IPS DF 4.7 (cell line): ENCODE results near the gene ZDHHC17.
"Not testable (repeated sequence)": the region's sequence is repeated elsewhere in the genome, so short reads cannot be mapped to it uniquely, and the experiment has no call there.

Experiments used
- DNase-seq: peaks from one replicate; pipeline ENCODE4 v3.0.0-alpha.2; 2013; ENCODE audit warnings: low spot score; ENCODE audit errors: extremely low read depth

Gene ZDHHC17

DNA sequence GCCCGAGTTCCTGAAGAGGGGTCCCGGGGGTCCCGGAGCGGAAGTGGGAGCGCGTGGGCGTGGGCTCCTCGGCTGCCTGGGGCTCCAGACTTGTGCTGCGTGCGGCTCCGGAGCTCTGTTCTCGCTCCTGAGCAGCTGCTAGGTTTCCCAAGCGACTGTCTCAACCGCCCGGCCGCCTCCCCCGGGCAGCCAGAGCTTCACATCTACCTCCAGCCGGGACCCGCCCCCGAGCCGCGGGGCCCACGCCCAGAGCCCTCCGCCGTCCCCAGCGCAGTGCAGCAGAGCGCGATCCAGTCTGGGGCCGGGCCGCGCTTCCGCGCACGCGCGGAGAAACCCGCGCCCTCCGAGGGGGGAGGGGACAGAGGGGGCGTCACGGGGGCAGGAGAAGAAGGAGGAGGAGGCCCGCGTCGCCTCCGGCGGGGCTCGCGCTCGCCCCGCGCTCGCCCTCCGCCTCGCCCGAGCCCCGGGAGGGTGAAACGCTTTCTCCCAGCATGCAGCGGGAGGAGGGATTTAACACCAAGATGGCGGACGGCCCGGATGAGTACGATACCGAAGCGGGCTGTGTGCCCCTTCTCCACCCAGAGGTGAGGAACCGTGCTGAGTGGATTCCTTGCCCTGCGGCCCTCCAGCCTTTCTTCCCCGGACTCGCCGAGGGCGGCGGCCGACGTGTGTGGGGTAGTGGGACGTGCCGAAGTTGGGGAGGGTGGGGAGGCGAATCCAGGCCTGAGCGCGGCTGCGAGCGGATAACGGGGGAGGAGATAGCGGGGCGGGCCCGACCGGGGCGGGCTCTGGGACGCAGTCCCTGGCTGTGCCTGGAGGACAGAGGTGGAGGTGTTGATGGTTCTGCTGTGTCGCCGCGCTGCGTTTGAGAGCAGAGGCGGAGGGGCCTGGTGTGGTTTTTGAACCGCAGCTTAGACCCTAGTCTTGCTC is at the start of gene ZDHHC17:
ZDHHC17 (plus strand) TSS at position 370 of the 930 bp plus-strand sequence; CDS start at position 492, 122 bp downstream.
- peak; percentile 76 for DNase-seq

DNA sequence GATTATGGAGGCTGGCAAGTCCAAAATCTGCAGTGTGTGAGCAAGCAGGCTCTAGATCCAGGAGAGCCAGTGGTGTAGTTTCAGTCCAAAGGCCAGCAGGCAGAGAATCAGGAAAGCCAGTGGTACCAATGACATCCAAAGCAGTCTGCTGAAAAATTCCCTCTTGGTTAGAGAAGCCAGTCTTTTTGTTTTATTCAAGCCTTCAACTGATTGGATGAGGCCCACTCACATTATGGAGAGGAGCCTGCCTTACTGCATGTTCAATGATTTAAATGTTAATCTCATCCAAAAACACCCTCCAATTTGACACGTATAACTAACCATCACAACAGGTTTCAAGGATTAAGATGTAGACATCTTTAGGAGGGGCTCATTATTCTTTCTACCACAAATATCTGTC is 49.5 kb upstream of the ZDHHC17 start:
- no peak for DNase-seq

DNA sequence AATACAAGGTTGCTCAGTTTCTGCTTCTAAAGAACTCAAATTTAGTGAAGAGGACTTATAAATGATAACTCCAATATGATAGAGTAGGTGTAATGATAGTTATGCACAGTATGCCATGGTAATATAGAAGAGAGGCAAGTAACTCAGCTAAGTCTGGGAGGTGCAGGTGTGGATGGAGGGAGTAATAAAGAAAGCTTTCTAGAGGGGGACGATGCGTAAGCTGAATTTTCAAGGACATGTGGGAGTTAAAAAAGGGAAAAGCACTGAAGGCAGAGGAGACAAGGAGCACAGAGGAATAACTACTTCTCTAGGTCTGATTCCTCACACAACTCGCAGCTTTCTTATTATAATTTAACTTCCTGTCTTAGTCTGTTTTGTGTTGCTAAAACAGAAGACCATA is 49.1 kb upstream of the ZDHHC17 start:
- DNase-seq: no peak

GRCh38 chr12:76715332-76715731 is 48.6 kb upstream of the ZDHHC17 start:
- DNase-seq: no peak

- no peak for DNase-seq
Measured at GRCh38 chr12:76717314-76717713, 46.6 kb upstream of the ZDHHC17 start.

DNA sequence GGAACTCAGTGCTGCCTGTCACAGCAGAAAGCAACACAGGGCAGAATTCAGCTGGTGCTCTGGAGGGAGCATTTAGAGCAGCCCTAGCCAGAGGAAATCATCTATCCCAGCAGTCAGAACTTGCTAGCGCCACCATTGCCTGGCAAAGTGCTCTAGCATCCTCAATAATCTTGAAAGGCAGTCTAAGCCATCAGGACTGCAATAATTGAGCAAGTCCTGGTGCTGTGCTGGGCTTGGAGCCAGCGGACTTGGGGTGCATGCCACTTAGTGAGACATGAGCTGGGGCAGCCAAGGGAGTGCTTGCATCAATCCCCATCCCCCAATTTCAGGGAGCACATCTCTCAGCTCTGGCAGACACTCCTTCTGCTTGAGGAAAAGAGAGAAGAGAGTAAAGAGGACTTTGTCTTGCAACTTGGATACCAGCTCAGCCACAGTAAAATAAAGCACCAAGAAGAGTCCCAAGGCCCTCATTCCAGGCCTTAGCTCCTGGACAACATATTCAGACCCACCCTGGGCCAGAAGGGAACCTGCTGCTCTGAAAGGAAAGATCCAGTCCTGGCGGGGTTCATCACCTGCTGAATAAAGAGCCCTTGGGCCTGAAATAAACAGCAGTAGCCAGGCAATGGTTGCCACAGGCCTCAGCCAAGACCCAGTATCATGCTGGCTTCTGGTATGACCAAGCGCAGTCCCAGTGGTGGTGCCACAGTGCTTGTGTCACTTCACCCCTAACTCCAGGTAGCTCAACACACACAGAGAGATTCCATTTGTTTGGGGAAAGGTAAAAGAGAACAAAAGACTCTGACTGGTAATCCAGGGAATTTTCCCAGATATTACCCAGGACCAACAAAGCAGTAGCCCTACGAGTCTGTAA is 44.5 kb upstream of the ZDHHC17 start:
- no peak for DNase-seq

DNA sequence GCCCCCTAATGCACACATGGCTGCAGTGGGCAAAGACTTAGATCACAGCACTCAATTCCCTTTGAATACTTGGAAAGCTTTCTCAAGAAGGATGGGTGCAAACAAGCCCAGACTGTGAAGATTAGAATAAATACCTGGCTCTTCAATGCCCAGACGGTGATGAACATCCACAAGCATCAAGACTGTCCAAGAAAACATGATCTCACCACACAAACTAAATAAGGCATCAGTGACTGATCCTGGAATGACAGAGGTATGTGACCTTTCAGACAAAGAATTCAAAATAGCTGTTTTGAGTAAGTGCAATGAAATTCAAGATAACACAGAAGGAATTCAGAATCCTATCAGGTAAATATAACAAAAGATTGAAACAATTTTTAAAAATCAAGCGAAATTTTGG is 43.8 kb upstream of the ZDHHC17 start:
- no peak for DNase-seq

- DNase-seq: no peak
Measured at GRCh38 chr12:76726626-76727025, 37.3 kb upstream of the ZDHHC17 start.

DNA sequence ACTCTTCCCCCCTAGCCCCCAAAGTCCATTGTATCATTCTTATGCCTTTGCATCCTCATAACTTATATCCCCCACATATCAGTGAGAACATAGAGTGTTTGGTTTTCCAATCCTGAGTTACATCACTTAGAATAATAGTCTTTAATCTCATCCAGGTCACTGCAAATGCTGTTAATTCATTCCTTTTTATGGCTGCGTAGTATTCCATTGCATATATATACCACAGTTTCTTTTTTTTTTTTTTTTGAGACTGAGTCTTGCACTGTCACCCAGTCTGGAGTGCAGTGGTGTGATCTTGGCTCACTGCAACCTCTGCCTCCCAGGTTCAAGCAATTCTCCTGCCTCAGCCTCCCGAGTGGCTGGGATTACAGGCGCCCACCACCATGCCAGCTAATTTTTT is 31.7 kb upstream of the ZDHHC17 start:
- not testable (repeated sequence) for DNase-seq

DNA sequence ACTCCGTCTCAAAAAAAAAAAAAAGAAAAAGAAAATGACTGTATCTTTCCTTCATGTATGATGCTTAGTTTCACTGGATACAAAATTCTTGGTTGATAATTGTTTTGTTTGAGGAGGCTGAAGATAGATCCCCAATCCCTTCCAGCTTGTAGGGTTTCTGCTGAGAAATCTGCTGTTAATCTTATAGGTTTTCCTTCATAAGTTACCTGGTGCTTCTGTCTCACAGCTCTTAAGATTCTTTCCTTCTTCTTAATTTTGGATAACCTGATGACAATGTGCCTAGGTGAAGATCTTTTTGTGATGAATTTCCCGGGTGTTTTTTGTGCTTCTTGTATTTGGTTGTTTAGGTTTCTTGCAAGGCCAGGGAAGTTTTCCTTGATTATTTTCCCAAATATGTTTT is 26.2 kb upstream of the ZDHHC17 start:
- not testable (repeated sequence) for DNase-seq

DNA sequence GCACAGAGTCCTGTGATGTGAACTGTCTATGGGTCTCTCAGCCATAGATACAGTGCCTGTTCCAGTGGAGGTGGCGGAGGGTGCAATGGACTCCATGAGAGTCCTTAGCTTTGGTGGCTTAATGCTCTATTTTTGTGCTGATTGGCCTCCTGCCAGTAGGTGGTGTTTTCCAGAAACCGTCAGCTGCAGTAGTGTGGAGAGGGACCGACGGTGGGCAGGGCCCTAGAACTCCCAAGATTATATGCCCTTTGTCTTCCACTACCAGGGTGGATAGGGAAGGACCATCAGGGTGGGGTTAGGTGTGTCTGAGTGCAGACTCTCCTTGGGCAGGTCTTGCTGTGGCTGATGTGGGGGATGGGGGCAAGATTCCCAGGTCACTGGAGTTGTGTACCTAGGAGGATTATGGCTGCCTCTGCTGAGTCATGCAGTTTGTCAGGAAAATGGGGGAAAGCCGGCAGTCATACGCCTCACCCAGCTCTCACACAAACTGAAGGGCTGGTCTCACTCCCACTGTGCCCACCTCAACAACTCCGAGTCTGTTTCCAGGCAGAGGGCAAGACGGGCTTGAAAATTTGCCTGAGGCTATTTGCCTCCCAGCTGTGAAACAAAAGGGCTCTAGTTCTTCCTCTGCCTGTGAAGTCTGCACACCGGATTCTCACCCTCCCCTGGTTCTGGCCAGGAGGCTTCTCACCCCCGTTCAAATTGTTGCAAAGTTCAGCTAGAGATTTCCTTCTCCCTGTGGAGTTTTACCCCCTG is 24.9 kb upstream of the ZDHHC17 start:
- no peak for DNase-seq

DNA sequence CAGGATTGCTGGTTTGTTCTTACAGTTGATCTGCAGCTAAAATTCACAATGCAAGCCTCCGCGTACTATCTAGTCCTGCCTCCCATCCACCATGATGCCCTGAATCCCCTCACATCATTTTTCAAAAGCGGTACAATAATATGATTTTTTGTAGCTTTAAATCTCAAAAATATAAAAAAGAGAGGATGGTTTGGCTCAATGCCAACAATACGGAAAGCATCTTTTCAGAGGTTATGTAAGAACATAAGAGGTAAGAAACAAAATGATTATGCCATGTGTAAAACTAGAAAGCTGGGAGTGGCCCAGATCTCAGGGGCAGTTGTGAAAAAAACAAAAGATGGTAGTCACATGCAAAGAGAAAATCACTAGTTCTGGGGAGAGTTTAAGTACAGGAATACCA is 24.0 kb upstream of the ZDHHC17 start:
- DNase-seq: no peak

- no peak for DNase-seq
Measured at GRCh38 chr12:76740501-76740900, 23.4 kb upstream of the ZDHHC17 start.

DNA sequence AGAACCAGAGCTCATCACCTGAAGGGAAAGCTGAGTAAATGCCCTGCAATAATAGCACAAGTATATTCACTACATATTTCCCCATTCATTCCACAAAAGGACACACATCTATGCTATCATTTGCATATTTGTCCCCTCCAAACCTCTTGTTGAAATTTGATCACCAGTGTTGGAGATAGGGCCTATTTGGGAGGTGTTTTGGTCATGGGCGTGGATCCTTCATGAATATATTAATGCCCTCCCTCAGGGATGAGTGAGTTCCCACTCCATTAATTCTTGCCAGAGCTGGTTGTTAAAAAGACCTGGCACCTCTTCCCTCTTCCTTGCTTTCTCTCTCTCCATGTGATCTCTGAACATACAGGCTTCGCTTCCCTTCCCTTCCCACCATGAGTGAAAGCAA is 18.6 kb upstream of the ZDHHC17 start:
- DNase-seq: no peak

- DNase-seq: no peak
Measured at GRCh38 chr12:76746516-76746915, 17.4 kb upstream of the ZDHHC17 start.

- DNase-seq: no peak
Measured at GRCh38 chr12:76747245-76747644, 16.7 kb upstream of the ZDHHC17 start.

DNA sequence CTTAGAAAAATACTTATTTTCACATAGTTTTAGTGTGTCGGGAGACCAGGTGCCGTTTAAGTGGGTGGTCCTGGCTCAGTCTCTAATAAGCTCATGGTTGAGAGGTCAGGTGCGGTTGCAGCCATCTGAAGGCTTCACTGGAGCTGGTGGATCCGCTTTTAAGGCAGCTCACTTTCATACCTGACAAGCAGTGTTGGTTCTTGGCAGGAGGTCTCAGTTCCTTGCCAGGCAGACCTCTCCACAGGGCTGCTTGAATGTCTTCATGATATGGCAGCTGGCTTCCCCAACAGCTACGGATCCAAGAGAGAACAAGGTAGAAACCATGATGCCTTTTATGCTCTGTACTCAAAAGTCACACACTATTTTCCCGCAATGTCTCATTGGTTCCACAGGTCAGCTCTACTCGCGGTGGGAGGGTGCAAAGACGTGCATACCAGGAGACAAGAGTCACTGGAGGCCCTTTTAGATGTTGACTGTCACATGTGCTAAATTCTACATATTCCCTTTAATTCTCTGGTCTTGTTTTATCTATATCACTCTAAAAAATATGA is 8.0 kb upstream of the ZDHHC17 start:
- no peak for DNase-seq

DNA sequence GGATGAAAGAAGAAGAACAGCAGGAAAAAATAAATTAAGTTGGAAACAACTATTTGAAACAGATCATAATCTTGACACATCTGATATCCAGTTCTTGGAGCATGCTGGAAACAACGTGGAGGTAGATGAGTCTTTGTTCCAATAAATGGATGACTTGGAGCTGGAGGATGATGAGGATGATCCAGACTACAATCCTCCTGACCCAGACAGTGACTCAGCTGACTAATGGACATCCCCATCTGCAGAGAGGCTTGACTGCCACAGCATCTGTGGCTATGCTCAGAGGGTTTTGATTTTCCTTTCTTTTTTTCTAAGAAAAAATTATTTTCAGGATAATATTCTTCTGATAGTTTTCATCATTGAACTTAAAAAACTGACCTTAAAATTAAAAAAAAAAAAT is 6.2 kb upstream of the ZDHHC17 start:
- no peak for DNase-seq

GRCh38 chr12:76762601-76762980 is 1.3 kb upstream of the ZDHHC17 start:
- peak; percentile 71 for DNase-seq

- DNase-seq: no peak
Measured at GRCh38 chr12:76764856-76765255, 941 bp downstream of the ZDHHC17 start.

GRCh38 chr12:76765598-76765997 is 1.7 kb downstream of the ZDHHC17 start:
- no peak for DNase-seq
